HCT116 (cell line): Measurements from ENCODE around the gene GALNT13. TPM values are rescaled to one million over a fixed set of nuclear protein-coding genes. Genes with fewer than 3 reads are reported as not detected.

Experiments
- ATAC-seq: fragments of 200-7000 bp; cut with Tn5 transposase; 2 replicates; pipeline ENCODE4 v1.9.1; 2020; ENCODE audit warnings: mild to moderate bottlenecking, moderate library complexity
- BruUV-seq: library from RNA; stranded (reverse); fragments of 400-500 nt; replicated peaks from 2 replicates; lab custom pipeline; 2021; lab: Mats Ljungman, UMichigan
- CTCF ChIA-PET: fragments of 300-600 bp; sonication (Branson Sonifier 250); formaldehyde crosslinking; loops from one replicate; lab custom pipeline; 2021; ENCODE audit warnings: antibody characterized with exemption; lab: Charles Lee
- POLR2A ChIA-PET: fragments of 300-600, 350-600 bp; sonication (Branson Sonifier 250); formaldehyde crosslinking; loops from one replicate; lab custom pipeline; 2021; ENCODE audit warnings: antibody characterized with exemption; lab: Charles Lee
- RAD21 ChIA-PET, 2 experiments: fragments of 300-600 bp; sonication (Branson Sonifier 250); formaldehyde crosslinking; loops; one replicate each; lab custom pipeline; 2023; ENCODE audit warnings: low total read pairs in 2 of 2; ENCODE audit not compliant: uncharacterized antibody in 2 of 2, unreplicated experiment in 2 of 2, low non-redundant PET in 1 of 2; lab: Charles Lee
- DNase-seq: peaks from one replicate; pipeline ENCODE4 v3.0.0-alpha.2; 2010; ENCODE audit warnings: low read depth, low spot score
- H2AFZ ChIP-seq: fragments of 200-600 bp; shearing (Covaris generic), sonication (generic); 2 replicates; pipeline ENCODE4 v1.6.1; 2017; ENCODE audit warnings: low read depth, mixed run types, mixed read lengths, antibody characterized with exemption, low read length; ENCODE audit not compliant: poor library complexity, severe bottlenecking
- H3K27ac ChIP-seq: 2 replicates; pipeline ENCODE4 v1.5.1; 2012; ENCODE audit warnings: low read depth, low read length
- H3K27me3 ChIP-seq: fragments of 200-600 bp; sonication (generic); 2 replicates; pipeline ENCODE4 v1.6.1; 2016; ENCODE audit warnings: mixed run types, low read length, mixed read lengths; ENCODE audit not compliant: insufficient read depth
- H3K36me3 ChIP-seq, 2 experiments: fragments of 200-500 bp in 1 of 2; fragments of 200-600 bp in 1 of 2; sonication (Bioruptor generic) in 1 of 2; sonication (generic) in 1 of 2; 2 replicates each; pipeline versions ENCODE4 v1.5.1 to v1.6.1; 2014 to 2016; ENCODE audit warnings: low read length in 2 of 2, inconsistent platforms in 1 of 2, mixed read lengths in 1 of 2, mixed run types in 1 of 2; ENCODE audit not compliant: insufficient read depth in 2 of 2, control insufficient read depth in 1 of 2
- H3K4me1 ChIP-seq, 2 experiments: fragments of 200-600 bp in 1 of 2; sonication (generic) in 1 of 2; 2 replicates each; pipeline versions ENCODE4 v1.5.1 to v1.6.1; 2012 to 2017; ENCODE audit warnings: low read length in 2 of 2, inconsistent platforms in 1 of 2, mild to moderate bottlenecking in 1 of 2, mixed read lengths in 1 of 2, mixed run types in 1 of 2, moderate library complexity in 1 of 2; ENCODE audit not compliant: insufficient read depth in 2 of 2, control insufficient read depth in 1 of 2
- H3K4me2 ChIP-seq: fragments of 200-600 bp; sonication (generic); 2 replicates; pipeline ENCODE4 v1.6.1; 2017; ENCODE audit warnings: mixed run types, low read length, mixed read lengths
- H3K4me3 ChIP-seq, 2 experiments: fragments of 200-600 bp in 1 of 2; sonication (generic) in 1 of 2; replicated peaks in 1 of 2; 2 replicates each; pipeline ENCODE4 v1.5.1; 2011 to 2016; ENCODE audit warnings: low read length in 2 of 2, control low read depth in 1 of 2, low read depth in 1 of 2, mild to moderate bottlenecking in 1 of 2, mixed read lengths in 1 of 2, mixed run types in 1 of 2
- H3K79me2 ChIP-seq: fragments of 200-600 bp; sonication (generic); 2 replicates; pipeline ENCODE4 v1.6.1; 2017; ENCODE audit warnings: mild to moderate bottlenecking, mixed run types, low read length, moderate library complexity, mixed read lengths; ENCODE audit not compliant: insufficient read depth
- H3K9ac ChIP-seq: fragments of 200-600 bp; sonication (generic); 2 replicates; pipeline ENCODE4 v1.6.1; 2016; ENCODE audit warnings: low read length, mixed read lengths
- H3K9me2 ChIP-seq: fragments of 200-600 bp; sonication (generic), shearing (Covaris generic); 2 replicates; pipeline ENCODE4 v1.6.1; 2017; ENCODE audit warnings: mixed run types, mild to moderate bottlenecking, moderate library complexity; ENCODE audit not compliant: insufficient read depth
- H3K9me3 ChIP-seq, 2 experiments: fragments of 200-500 bp in 1 of 2; fragments of 200-600 bp in 1 of 2; sonication (Bioruptor generic) in 1 of 2; sonication (generic) in 1 of 2; 2 replicates each; pipeline ENCODE4 v1.6.1; 2014 to 2017; ENCODE audit warnings: low read length in 2 of 2, mixed read lengths in 2 of 2, inconsistent platforms in 1 of 2, low read depth in 1 of 2, mild to moderate bottlenecking in 1 of 2, mixed run types in 1 of 2, moderate library complexity in 1 of 2; ENCODE audit not compliant: control insufficient read depth in 1 of 2, insufficient read depth in 1 of 2
- H4K20me1 ChIP-seq: fragments of 200-600 bp; sonication (generic), shearing (Covaris generic); 2 replicates; pipeline ENCODE4 v1.6.1; 2017; ENCODE audit warnings: mixed run types, mild to moderate bottlenecking, moderate library complexity; ENCODE audit not compliant: insufficient read depth
- EZH2 ChIP-seq: fragments of 200-600 bp; sonication (generic); IDR thresholded peaks from 2 replicates; pipeline ENCODE4 v1.6.1; 2017; ENCODE audit warnings: antibody characterized with exemption, mixed run types
- JUND ChIP-seq: IDR thresholded peaks from 2 replicates; pipeline ENCODE4 v1.6.1; 2012
- RAD21 ChIP-seq: IDR thresholded peaks from 2 replicates; pipeline ENCODE4 v1.6.1; 2012; ENCODE audit warnings: low read depth, mild to moderate bottlenecking
- TCF7L2 ChIP-seq: IDR thresholded peaks from 2 replicates; pipeline ENCODE4 v1.7.0; 2011; ENCODE audit warnings: borderline replicate concordance, inconsistent platforms; ENCODE audit not compliant: insufficient read depth, insufficient read length; ENCODE audit errors: extremely low read depth
- ZFX ChIP-seq: fragments of 450-650 bp; IDR thresholded peaks from 2 replicates; pipeline ENCODE4 v1.6.1; 2017
- ZNF274 ChIP-seq: fragments of 200-500 bp; sonication (Bioruptor generic); IDR thresholded peaks from 2 replicates; pipeline ENCODE4 v1.6.1; 2014; ENCODE audit warnings: mild to moderate bottlenecking, low read depth, low read length, inconsistent platforms
- intact Hi-C: fragments of 100-400 bp; cut with micrococcal nuclease; formaldehyde crosslinking; loops from 2 replicates; pipeline ENCODE4 v1.10.0; 2022
- total RNA-seq: library from RNA; stranded (reverse); gene quantifications from one replicate; pipeline ENCODE4 v1.2.1, GENCODE V29; 2021; ENCODE audit not compliant: unreplicated experiment
- TF ChIP-seq, protein P1 (sequence below): IDR thresholded peaks from 2 replicates; pipeline ENCODE4 v1.6.1; 2012
- TF ChIP-seq, protein P2 (sequence below): IDR thresholded peaks from 2 replicates; pipeline ENCODE4 v1.6.1; 2012; ENCODE audit warnings: low read depth

GALNT13 gene
- total RNA-seq, 1 experiment from 2014 or later = 0.44 TPM

DNA sequence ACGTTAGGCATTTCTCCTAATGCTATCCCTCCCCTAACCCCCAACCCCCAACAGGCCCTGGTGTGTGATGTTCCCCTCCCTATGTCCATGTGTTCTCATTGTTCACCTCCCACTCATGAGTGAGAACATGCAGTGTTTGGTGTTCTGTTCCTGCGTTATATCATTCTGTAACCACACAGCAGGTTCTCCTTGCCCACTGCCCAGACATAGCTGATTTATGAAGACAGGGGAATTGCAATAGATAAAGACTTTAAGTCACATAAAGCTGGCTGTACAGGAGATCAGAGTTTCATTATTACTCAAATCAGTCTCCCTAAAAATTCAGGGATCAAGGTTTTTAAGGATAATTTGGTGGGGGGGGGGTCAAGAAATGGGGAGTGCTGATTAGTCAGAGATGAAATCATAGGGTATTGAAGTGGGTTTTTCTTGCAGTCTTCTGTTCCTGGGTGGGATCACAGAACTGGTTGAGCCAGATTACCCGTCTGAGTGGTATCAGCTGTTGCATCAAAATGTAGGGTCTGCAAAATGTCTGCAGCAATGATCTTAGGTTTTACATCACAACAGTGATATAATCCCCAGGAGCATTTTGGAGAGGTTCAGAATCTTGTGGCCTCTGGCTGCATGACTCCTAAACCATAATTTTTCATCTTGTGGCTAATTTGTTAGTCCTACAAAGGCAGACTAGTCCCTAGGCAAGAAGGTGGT is 434.7 kb downstream of the GALNT13 start:
- ATAC-seq = no peak
- BruUV-seq = no TSS peak

More for the DNA sequence above, 434.7 kb downstream of the GALNT13 start:
- RAD21 ChIA-PET = no interaction called here
- CTCF ChIA-PET = no interaction called here
- Histone ChIP-seq H3K9ac (no peak overlapping the region), H3K4me2 (no peak overlapping the region), H3K4me1 (no peaks in the 10 kb centered on the region), H3K4me3 (no peak overlapping the region), H4K20me1 (no peaks in the 10 kb centered on the region), H2AFZ (no peak overlapping the region), H3K79me2 (no peaks in the 10 kb centered on the region), H3K9me3 (no peaks in the 10 kb centered on the region; a peak in 1 of 4 replicates), H3K27me3 (no peaks in the 10 kb centered on the region), H3K9me2 (no peaks in the 10 kb centered on the region), H3K36me3 (no peaks in the 10 kb centered on the region), H3K27ac (no peak overlapping the region)
- DNase-seq = no peak
- POLR2A ChIA-PET = no interaction called here
- intact Hi-C loops = no loop called here
- TF ChIP-seq TCF7L2 = no peak
- TF ChIP-seq JUND = no peak
- TF ChIP-seq, protein P1, sequence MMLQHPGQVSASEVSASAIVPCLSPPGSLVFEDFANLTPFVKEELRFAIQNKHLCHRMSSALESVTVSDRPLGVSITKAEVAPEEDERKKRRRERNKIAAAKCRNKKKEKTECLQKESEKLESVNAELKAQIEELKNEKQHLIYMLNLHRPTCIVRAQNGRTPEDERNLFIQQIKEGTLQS = no peak
- TF ChIP-seq, protein P2, sequence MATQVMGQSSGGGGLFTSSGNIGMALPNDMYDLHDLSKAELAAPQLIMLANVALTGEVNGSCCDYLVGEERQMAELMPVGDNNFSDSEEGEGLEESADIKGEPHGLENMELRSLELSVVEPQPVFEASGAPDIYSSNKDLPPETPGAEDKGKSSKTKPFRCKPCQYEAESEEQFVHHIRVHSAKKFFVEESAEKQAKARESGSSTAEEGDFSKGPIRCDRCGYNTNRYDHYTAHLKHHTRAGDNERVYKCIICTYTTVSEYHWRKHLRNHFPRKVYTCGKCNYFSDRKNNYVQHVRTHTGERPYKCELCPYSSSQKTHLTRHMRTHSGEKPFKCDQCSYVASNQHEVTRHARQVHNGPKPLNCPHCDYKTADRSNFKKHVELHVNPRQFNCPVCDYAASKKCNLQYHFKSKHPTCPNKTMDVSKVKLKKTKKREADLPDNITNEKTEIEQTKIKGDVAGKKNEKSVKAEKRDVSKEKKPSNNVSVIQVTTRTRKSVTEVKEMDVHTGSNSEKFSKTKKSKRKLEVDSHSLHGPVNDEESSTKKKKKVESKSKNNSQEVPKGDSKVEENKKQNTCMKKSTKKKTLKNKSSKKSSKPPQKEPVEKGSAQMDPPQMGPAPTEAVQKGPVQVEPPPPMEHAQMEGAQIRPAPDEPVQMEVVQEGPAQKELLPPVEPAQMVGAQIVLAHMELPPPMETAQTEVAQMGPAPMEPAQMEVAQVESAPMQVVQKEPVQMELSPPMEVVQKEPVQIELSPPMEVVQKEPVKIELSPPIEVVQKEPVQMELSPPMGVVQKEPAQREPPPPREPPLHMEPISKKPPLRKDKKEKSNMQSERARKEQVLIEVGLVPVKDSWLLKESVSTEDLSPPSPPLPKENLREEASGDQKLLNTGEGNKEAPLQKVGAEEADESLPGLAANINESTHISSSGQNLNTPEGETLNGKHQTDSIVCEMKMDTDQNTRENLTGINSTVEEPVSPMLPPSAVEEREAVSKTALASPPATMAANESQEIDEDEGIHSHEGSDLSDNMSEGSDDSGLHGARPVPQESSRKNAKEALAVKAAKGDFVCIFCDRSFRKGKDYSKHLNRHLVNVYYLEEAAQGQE = no peak
- no peak for TF ChIP-seq RAD21
- TF ChIP-seq EZH2 = no peak
- TF ChIP-seq ZFX = no peak
- no peak for TF ChIP-seq ZNF274
